HPDE6-E6E7 (cell line): ENCODE results near the gene ARF3.

Experiments used
- DNase-seq: peaks from one replicate; pipeline ENCODE4 v3.0.0; 2011; ENCODE audit warnings: missing footprints; ENCODE audit errors: extremely low spot score

Gene ARF3

DNA sequence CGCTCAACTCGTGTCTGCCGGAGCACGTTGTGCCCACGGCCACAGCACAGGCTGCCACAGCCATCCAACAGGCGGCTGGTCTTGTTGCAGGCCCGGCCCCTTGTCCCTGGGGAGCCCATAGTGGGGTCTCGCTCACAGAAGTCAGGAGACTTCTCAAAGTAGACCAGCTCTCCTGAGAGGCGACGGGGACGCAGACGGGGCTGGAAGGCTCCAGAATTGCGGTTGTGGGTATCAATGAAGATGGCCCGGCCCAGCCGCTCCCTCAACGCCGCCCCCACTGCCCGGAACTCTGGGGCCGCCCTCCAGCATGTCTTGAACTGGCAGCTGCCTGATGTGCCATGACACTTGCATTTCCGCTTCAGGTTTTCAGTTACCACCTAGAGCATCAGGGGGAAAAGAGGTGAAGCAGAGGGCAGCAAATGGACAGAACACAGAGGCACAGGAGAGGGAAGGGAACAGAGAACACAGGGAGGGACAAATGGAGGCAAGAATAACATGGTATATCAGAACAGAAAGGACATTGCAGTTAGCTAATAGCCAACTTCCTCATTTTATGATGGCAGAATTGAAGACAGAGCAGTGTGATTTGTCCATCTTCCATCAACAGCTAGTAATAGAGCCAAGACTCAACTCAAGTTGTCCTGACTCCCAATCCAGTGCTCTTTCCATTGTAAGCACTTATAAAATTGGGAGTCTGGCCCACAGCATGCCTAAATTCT is 9.0 kb upstream of the ARF3 start:
- DNase-seq: no peak

DNA sequence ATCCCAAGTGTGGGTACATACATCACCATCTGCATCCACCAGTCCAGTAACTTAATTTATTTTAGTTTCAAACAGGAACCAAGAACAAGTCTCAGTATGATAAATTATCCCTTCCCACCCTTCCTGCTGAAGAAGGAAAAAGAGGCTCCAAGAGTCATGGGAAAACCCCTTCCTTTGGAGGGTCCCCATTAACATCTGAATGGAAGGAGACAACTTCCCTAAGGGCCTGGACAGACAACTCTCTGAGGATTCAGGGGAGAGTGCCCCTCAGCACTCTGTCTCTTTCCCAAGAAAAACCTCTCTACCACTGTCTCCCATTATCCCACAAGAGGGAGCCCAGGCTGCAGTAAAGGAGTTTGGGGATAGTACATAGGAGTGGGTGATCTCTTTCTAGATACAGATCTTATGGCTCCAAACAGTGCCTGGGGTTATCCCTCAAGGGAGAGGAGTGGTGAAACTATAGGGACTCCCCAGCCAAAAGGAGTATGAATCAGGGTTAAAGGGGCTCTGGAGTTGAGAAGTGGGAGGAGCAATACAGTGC is 8.1 kb upstream of the ARF3 start:
- DNase-seq: no peak

DNA sequence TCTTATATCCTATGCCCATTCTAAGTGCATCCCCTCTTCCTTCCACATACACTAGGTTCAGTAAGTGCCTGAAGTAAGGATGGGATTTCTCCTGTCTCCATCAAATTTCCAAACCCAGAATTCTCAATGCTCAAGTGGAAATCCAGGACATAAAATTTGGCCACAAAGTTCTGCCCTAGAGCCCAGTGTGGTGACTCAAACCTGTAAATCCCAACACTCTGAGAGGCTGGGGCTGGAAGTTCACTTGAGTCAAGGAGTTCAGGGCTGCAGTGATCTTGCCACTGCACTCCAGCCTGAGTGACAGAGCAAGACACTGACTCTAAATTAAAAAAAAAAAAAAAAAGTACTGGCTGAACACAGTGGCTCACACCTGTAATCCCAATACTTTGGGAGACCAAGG is 4.5 kb upstream of the ARF3 start:
- DNase-seq: no peak

DNA sequence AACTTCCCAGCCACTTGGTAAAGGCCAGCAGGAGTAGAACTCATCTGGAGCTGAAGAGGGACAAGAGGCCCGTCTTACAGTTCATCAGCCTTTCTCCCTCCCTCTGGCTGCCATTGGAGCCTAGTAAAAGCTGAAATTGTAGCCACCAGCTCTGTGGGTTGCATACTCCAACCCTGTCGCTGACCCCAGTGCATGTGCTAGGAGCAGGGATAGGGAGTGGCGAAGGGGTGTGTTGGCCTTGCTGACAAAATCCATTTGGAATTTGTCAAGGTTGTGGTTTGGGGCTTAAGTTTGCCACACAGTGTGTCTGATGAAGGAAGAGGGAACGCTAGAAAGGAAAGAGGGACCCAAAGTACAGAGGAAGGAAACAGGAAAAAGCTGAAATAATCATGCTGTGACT is 4.0 kb upstream of the ARF3 start:
- no peak for DNase-seq

DNA sequence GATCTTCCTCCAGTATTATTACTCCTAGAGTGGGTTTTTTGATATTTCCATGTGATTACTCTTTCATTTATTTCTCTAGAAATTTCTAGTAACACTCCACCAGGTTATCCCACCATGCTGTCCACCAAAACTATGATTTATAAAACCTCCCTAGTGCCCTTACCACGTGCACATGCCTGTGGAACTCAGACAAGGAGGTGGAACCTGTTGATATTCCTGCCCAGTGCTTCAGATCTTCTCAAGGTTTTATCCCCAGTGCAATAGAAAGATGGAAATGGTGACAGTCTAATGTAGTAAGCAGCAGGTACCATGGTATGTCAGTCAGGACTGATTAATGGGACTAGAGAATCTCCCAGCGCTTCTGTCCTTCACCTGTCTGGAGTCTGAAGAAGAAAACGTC is 3.5 kb upstream of the ARF3 start:
- no peak for DNase-seq

DNA sequence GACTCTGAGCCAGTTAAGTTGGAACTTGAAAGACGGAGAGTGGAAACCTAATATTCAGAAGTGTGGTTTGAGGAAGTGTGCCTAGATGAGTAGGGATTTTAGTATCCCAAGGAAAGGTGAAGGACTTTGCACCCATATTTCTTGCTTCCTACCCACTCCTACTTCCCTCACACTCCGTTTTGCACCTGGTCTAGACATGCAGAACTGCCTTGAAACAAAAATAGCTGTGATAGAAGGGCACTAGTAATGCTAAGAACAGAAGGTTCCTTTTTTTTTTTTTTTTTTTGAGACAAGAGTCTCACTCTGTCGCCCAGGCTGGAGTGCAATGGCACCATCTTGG is 732 bp upstream of the ARF3 start:
- DNase-seq: no peak

DNA sequence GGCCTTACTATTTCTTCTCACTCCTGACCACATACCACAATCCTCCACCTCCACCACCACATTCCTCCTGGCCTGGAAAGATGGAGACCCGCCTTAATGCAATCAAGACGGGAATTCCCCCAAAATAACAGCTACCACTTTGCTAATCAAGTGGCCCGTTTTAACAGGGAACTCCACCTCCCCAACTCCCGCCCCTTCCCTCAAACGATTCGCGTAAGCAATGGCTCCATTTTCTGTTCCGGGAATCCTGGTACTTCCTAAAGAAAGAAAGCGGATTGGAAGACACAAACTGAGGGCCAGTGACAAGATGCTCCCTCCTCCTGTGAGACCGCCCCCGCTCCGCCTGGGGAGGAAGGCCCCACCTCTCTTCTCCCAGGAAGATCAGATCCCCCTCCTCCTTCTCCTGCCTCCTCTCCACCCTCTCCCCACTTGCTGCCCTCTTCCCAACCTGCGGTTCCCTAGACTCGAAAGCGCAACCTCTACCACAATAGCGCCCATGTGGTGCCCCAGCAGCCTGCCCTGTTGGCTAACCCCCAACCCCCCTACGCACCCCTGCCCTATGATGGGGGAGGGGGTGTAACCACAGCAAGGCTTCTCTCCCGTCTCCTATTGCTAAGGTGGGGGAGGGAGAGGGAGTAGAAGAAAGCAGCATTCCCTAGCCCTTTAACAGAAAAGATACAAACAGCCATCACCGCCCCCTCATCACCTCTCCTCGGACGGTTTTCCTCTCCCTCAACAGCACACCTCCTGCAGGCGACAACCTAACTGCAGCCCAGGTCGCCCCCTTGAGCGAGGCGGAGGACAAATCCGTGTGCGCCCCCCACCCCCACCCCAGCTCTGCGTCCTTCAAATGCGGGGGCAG is 777 bp downstream of the ARF3 start:
- DNase-seq: peak; percentile 94

DNA sequence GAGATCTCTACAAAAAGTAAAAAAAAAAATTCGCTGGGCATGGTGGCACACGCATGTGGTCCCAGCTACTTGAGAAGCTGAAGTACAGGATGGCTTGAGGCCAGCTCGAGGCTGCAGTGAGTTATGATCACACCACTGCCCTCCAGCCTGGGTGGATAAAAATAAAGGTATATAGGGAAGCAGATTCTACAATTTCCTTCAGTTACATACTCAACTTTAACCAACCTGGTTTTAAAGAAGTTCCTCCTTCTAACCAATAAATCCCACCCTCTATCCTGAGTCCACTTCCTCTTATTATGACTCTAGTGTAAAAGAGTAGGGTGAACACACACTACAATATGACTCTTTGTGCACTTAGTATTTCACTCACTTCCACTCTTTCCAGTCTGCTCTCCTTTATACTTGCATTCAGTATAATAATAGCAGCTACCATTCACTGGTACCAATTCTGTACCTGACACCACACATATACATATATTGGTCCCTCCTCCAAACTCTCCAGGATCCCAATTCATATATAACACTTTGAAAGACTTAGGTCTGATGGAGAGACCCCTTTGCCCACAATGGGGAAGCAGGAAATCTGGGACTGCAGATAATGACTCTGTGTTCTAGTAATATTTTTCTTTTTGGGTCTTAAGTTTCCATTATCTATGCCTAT is 2.3 kb downstream of the ARF3 start:
- no peak for DNase-seq

DNA sequence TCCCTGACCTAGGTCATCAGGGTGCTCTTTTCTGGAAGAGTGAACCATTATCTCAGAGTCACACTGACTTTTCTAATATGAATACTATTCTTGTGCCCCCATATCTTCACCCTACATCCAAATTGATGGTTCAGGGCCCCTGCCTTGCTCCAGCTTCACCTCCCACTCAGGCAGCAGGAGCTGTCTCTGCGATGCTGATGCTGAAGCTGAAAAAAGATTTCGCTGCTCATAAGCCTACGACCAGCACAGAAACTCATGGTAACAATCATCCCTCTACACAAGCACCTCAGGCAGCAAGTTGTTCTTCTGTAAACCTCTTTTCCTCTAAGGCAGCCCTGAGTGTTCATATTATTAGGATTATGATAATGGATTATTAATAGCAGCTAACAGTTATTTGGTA is 3.2 kb downstream of the ARF3 start:
- DNase-seq: no peak

DNA sequence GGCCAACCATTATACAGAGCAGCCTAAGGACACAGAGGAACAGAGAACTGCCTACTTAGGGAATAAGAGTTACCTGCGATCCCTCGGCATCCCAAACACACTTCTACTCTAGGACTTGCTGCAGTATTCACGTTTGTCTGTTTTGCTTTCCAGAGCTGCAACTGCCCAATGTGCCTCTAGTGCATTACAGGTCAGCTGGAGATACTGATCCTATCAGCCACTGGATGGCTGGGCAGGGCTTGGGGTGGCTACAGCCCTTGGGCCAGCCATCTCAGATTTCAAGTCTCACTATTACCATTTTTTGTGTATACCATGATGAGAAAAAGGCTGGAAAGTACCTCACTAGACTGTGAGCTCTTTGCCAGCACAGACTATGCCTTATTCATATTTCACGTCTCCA is 4.6 kb downstream of the ARF3 start:
- DNase-seq: no peak

DNA sequence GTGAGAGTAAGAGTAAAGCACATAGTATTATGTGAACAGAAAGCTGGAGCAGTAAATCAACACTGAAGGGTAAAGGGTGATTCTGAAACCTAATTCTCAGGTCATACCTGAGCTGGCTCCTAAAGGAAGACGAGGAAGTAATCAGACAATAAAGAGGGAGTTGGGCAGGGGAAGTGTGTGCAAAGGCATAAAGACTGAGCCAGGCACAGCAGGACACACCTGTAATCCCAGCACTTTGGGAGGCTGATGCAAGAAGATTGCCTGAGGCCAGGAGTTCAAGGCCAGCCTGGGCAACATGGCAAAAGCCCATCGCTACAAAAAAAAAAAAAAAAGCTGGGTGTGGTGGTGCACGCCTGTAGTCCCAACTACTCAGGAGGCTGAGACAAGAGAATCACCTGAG is 9.6 kb downstream of the ARF3 start:
- DNase-seq: no peak

DNA sequence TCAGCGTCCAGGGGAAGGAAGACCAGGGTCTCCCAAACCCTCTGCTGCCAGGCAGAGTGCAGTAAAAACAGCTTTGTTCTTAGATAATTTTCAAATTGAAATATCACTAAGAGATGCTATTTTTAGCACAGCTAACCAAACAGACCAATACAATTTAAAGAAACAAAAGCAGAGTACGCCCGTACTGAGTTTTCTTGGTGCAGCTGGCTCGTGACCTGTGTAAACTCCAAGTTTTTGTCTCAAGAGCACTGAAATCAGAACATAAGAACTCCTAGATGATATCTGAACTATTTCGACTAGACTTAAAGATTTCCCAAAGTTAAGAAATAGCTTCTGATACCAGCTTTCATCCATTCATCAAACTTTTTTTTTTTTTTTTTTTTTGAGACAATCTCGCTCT is 10.3 kb downstream of the ARF3 start:
- DNase-seq: no peak

DNA sequence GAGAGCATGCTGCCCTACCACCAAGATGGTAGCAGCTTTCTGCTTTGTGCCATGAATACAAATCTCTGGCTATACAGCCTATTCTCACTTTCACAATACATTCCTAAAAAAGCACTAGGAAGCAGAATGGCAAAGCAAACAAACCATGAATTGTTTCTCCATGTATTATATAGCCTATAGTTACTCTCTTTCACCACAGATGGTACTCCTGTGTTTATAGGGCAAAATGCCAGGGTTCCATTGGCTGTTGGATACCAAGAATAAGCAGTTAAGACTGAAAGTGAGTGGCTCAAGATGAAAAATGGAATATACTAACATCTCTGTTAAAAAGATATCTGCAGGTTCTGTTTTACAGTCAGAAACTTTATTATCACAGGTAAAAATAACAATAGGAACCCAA is 11.1 kb downstream of the ARF3 start:
- DNase-seq: no peak

DNA sequence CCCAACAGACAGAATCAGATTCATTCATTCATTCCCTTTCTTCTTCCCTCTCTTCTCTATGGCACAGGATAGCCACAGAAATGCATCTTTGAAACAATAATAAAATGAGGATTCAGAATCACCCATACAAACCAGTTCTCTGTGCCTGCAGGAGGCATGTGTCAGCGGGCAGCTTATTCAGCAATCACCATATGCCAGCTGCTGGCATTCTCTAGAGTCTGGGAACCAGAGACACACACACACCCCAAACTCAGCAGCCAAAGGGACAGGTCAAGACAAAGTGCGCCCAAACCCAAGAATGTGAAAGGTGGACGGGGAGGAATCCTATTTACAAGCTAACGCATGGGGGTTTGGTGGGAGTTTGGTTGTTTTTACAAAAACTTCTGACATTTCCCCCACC is 14.1 kb downstream of the ARF3 start:
- no peak for DNase-seq

DNA sequence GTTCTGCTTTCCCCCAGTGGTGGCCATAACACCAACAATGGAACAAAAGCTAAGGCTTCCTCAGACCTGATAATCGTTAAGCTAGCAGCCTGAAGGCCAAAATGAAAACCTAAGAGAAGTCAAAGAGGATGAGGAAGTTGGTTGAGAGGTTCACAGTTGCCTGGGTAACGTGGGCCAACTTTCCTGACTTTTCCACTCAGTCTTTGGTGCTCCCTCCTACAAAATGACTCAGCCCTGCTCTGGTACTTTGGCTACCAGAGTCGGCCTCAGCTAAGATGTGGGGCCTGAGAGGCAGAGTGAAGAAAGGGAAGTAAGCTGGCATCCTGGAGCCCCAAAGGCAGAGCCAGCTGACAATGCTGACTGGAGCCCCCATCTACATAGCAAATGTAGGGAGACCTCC is 17.1 kb downstream of the ARF3 start:
- DNase-seq: no peak

DNA sequence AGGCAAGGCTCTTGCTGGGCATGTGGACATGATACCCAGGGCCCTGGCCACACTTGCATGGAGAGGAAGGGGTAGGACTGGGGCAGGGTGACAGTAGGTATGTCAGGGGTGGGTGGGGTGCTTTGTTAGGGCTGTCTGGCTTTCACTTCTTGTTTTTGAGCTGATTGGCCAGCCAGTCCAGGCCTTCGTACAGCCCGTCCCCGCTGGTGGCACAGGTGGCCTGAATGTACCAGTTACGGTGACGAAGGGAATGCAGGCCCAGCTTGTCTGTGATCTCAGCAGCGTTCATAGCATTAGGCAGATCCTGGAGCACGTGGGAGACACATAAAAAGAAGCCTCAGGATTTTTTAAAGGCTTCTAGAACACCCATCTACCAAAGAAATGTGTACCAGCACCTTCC is 18.5 kb downstream of the ARF3 start:
- DNase-seq: no peak

DNA sequence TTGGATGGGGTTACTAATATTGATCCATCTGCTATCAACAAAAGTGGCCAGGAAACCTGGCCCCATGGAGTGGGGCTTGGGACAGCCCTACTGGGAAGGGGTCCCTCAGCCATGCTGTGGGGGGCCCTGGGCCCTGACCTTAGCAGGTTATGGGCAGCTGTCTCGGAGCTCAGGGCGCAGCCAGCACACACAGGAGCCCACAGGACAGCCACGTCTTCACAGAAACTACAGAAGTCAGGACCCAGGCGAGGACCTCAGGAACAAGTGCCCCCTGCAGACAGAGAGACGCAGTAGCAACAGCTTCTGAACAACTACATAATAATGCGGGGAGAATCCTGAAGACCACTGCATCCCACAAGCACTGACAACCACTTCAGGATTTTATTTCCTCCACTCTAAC is 20.1 kb downstream of the ARF3 start:
- DNase-seq: no peak

DNA sequence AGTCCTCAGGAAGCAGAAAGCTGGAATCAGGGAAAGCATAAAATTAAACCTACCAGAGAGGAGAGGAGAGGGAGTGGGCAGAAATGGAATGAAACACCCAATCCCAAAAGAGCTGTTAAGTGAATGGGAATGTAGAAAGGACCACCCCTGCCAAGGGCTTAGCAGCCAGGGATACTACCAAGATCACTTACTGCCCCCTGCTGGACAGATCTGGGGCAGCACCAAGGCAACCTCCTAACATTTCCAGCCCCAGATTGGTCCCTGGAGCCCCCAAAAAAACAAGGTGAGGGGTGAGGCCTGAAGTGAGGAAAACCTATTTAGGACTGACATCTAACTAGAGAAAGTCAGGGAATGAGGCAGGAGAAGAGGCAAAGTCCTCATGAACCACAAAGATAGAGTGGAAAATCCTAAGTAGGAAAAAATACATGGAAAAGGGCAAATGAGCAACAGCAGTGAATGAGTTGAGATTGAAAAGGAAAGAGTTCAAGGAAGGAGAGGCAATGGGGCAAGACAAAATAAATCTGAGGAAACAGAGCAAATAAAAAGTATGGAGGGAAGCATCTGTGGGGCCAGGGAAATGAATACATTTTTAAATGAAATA is 20.8 kb downstream of the ARF3 start:
- peak; percentile 72 for DNase-seq

DNA sequence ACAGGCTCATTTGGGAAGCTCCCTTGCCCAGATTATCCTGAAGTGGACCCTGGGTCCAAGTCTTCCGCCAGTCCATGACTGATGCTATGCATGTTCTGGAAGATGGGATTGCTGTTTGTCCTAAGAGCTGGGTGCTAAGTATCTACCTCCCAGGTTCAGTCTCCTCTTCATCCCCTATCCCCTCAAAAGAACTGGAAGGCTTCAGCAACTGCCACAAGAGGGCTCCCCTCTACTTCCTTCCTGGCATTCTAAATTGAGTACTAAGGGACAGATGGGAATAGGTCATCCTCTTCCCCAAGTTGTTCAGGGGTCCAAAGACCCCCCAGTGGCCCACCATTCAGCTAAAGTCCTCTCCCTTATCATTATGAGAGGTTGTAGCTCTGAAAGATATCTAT is 23.0 kb downstream of the ARF3 start:
- DNase-seq: no peak

DNA sequence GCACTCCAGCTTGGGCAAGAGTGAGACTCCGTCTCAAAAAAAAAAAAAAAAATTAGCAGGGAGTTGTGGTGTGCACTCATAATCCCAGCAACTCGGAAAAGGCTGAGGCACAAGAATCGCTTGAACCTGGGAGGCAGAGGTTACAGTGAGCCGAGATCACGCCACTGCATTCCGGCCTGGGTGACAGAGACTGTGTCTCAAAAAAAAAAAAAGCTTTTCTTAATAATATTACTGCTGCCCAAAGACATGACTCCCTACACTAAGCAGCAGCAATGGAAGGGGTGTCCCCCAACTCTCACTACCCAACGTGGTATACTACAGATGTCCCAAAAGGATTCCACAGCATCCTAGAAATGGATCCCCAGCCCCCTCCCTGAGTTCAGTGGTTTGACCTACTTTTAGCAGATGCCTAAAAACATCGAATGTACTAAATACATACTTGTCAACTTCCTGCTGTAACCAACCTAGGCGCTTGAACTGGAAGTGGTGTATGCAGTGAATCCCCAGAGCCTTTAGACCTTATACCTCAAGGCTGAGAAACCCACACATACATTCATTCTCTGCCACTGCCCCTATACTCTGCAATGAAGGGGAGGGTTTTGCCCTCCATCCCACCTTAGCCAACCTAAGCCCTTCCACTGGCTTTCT is 23.5 kb downstream of the ARF3 start:
- DNase-seq: no peak

DNA sequence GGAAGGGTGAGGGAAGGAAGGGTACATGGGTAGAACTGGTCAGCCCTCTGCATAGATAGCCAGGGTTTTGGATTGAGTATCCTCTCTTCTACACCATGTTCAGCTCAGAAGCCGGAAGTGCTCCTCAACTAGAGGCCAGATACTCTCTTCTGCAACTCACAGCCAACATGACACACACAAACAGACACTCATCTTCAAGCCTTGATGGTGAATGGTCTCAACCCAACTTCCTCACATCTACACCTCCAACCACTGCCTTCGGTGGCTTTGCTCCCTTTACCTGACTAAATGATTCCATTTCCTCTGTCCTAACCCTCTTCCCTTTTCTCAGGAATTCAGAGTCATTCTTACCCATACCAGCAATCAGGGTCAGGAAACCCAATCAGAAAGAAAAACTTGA is 24.4 kb downstream of the ARF3 start:
- DNase-seq: no peak

DNA sequence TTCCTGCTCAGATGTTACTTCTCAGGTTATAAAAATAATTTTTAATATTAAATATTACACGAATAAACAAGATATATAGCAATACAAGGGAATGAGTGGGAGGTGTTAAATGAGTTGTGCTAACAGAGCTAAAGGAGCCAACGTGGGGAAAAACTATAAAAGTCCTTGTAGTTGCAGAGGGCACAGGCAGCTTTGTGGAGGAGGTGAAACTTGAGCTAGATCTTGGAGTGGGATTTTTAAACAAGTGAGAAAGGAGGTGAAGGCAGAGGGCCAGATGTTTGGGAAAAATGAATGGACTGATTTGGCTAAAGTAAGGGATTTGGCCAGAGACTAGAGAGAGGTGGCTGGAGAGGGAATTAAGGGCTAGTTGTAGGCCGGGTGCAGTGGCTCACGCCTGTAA is 26.8 kb downstream of the ARF3 start:
- DNase-seq: no peak
